ENCODE measurements around the gene HOXA7.

DNA sequence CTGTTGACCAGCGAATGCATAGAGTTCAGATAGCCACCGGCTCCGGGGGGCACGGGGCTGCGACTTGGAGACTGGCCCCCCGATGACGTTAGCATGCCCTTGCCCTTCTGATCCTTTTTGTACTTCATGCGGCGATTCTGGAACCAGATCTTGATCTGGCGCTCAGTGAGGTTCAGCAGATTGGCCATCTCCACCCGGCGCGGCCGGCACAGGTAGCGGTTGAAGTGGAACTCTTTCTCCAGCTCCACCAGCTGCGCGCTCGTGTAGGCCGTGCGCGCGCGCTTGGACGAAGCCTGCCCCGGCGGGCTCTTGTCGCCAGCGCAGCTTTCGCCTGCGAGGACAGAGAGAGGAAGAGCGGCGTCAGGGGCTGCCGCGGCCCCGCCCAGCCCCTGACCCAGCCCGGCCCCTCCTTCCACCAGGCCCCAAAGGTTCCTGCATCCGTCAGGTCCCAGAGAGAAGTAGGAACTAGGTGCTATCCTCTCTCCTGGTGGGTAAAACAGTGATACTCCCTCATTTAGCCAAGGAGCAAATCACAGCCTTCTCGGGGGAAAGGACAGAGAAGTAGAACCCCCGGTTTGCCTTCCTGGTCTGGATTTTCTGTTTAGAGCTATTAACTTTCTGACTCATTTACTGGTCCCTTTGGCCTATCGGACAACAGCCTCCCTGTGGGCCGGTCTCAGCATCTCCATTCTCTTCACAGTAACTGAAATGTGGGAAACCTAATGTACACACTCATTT lies 47.9 kb downstream of the HOXA7 start:
- peak; percentile 31 for TF ChIP-seq POLR2A (IDR thresholded peaks at IDR 0.05)
- TF ChIP-seq, protein P1, sequence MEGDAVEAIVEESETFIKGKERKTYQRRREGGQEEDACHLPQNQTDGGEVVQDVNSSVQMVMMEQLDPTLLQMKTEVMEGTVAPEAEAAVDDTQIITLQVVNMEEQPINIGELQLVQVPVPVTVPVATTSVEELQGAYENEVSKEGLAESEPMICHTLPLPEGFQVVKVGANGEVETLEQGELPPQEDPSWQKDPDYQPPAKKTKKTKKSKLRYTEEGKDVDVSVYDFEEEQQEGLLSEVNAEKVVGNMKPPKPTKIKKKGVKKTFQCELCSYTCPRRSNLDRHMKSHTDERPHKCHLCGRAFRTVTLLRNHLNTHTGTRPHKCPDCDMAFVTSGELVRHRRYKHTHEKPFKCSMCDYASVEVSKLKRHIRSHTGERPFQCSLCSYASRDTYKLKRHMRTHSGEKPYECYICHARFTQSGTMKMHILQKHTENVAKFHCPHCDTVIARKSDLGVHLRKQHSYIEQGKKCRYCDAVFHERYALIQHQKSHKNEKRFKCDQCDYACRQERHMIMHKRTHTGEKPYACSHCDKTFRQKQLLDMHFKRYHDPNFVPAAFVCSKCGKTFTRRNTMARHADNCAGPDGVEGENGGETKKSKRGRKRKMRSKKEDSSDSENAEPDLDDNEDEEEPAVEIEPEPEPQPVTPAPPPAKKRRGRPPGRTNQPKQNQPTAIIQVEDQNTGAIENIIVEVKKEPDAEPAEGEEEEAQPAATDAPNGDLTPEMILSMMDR (IDR thresholded peaks at IDR 0.05), result no peak
